Hepatic stellate cell (primary cell): ENCODE data around the gene POLR2F.
"Not testable (repeated sequence)": the region's sequence is repeated elsewhere in the genome, so short reads cannot be mapped to it uniquely, and the experiment has no call there.

Experiments
- DNase-seq: peaks from one replicate; pipeline ENCODE4 v3.0.0; 2011; ENCODE audit warnings: low spot score

POLR2F gene

GRCh38 chr22:37953062-37953436, 450 bp upstream of the POLR2F start:
- no peak for DNase-seq

- DNase-seq: no peak
Observed at GRCh38 chr22:37954686-37955085, 1.2 kb downstream of the POLR2F start.

GRCh38 chr22:37955825-37956397, 2.4 kb downstream of the POLR2F start:
- DNase-seq: not testable (repeated sequence)

GRCh38 chr22:37957232-37957631, 3.7 kb downstream of the POLR2F start:
- no peak for DNase-seq

- no peak for DNase-seq
Observed at GRCh38 chr22:37959231-37959825, 5.8 kb downstream of the POLR2F start.

- no peak for DNase-seq
Observed at GRCh38 chr22:37961062-37961461, 7.6 kb downstream of the POLR2F start.

GRCh38 chr22:37965940-37966664, 12.6 kb downstream of the POLR2F start:
- peak; percentile 46 for DNase-seq

- no peak for DNase-seq
Observed at GRCh38 chr22:37967147-37967546, 13.6 kb downstream of the POLR2F start.

- no peak for DNase-seq
Observed at GRCh38 chr22:37967637-37968451, 14.3 kb downstream of the POLR2F start.

- DNase-seq: no peak
Observed at GRCh38 chr22:37968452-37969251, 15.2 kb downstream of the POLR2F start.

GRCh38 chr22:37970864-37971263, 17.4 kb downstream of the POLR2F start:
- DNase-seq: no peak

- DNase-seq: no peak
Observed at GRCh38 chr22:37971475-37972434, 18.3 kb downstream of the POLR2F start.

- DNase-seq: no peak
Observed at GRCh38 chr22:37972527-37972926, 19.0 kb downstream of the POLR2F start.

GRCh38 chr22:37973271-37974170, 20.0 kb downstream of the POLR2F start:
- no peak for DNase-seq

GRCh38 chr22:37975153-37975552, 21.7 kb downstream of the POLR2F start:
- DNase-seq: no peak

GRCh38 chr22:37976022-37976421, 22.5 kb downstream of the POLR2F start:
- DNase-seq: not testable (repeated sequence)

GRCh38 chr22:37976547-37976946, 23.0 kb downstream of the POLR2F start:
- DNase-seq: no peak

- DNase-seq: no peak
Observed at GRCh38 chr22:37979782-37980181, 26.3 kb downstream of the POLR2F start.

- DNase-seq: no peak
Observed at GRCh38 chr22:37981282-37982011, 27.9 kb downstream of the POLR2F start.
